B cell (primary cell): Measurements from ENCODE around the gene P3H4. TPM values are rescaled to one million over a fixed set of nuclear protein-coding genes. Genes with fewer than 3 reads are reported as not detected.

Experiments
- ATAC-seq: fragments of 200-7000 bp; cut with Tn5 transposase; one replicate; pipeline ENCODE4 v1.10.0; 2021; ENCODE audit warnings: low read depth, mild to moderate bottlenecking, moderate number of reproducible peaks, moderate library complexity
- CTCF ChIA-PET: fragments of 350-600 bp; sonication (Branson Sonifier 250); formaldehyde crosslinking; loops from one replicate; lab custom pipeline; 2021; ENCODE audit warnings: antibody characterized with exemption, inconsistent platforms; lab: Charles Lee
- POLR2A ChIA-PET: fragments of 350-600 bp; sonication (Branson Sonifier 250); formaldehyde crosslinking; loops from one replicate; lab custom pipeline; 2021; ENCODE audit warnings: antibody characterized with exemption; lab: Charles Lee
- DNase-seq: peaks from one replicate; pipeline ENCODE4 v3.0.0; 2013
- H2AFZ ChIP-seq: 2 replicates; pipeline ENCODE4 v1.6.1; 2012; ENCODE audit warnings: mild to moderate bottlenecking, low read depth, low read length; ENCODE audit not compliant: insufficient read depth, poor library complexity, severe bottlenecking
- H3K27ac ChIP-seq, 2 donors: 1 replicate in 1 of 2; 2 replicates in 1 of 2; pipeline ENCODE4 v1.5.1; 2012 to 2013; ENCODE audit warnings: low read length in 2 of 2, mild to moderate bottlenecking in 2 of 2, moderate library complexity in 1 of 2
- H3K27me3 ChIP-seq, 4 experiments: fragments of 200-600 bp in 1 of 4; sonication (generic) in 1 of 4; replicated peaks in 1 of 4; 1 replicate in 2 of 4; 2 replicates in 2 of 4; pipeline versions ENCODE4 v1.6.1 to v1.7.0; 2013 to 2016; ENCODE audit warnings: low read length in 3 of 4, mild to moderate bottlenecking in 2 of 4, mixed read lengths in 1 of 4, moderate library complexity in 1 of 4; ENCODE audit not compliant: insufficient read depth in 4 of 4, control insufficient read depth in 3 of 4; ENCODE audit errors: control extremely low read depth in 1 of 4
- H3K36me3 ChIP-seq, 2 experiments: replicated peaks in 1 of 2; 1 replicate in 1 of 2; 2 replicates in 1 of 2; pipeline versions ENCODE4 v1.6.1 to v1.7.1; 2013; ENCODE audit warnings: low read length in 1 of 2; ENCODE audit not compliant: insufficient read depth in 2 of 2, control insufficient read depth in 1 of 2; ENCODE audit errors: control extremely low read depth in 1 of 2, extremely low read depth in 1 of 2
- H3K4me1 ChIP-seq, 2 donors: fragments of 200-600 bp in 1 of 2; sonication (generic) in 1 of 2; 1 replicate in 1 of 2; 2 replicates in 1 of 2; pipeline versions ENCODE4 v1.5.1 to v1.6.1; 2013 to 2017; ENCODE audit warnings: low read length in 2 of 2; ENCODE audit not compliant: control insufficient read depth in 2 of 2, insufficient read depth in 2 of 2
- H3K4me2 ChIP-seq: replicated peaks from 2 replicates; pipeline ENCODE3; 2012; ENCODE audit warnings: mild to moderate bottlenecking, low read depth, low read length; ENCODE audit not compliant: poor library complexity, severe bottlenecking
- H3K4me3 ChIP-seq, 5 experiments: fragments of 200-600 bp in 1 of 5; sonication (generic) in 1 of 5; 1 replicate in 3 of 5; 2 replicates in 2 of 5; pipeline versions ENCODE4 v1.5.1 to v1.7.0; 2011 to 2016; ENCODE audit warnings: low read length in 4 of 5, mild to moderate bottlenecking in 4 of 5, low read depth in 2 of 5, control low read depth in 1 of 5, moderate library complexity in 1 of 5; ENCODE audit not compliant: insufficient read depth in 1 of 5; ENCODE audit errors: control extremely low read depth in 1 of 5, extremely low read depth in 1 of 5
- H3K79me2 ChIP-seq: fragments of 200-600 bp; sonication (generic); one replicate; pipeline ENCODE4 v1.6.0; 2016; ENCODE audit warnings: low read length; ENCODE audit not compliant: control insufficient read depth, insufficient read depth
- H3K9ac ChIP-seq: fragments of 200-600 bp; sonication (generic); 2 replicates; pipeline ENCODE4 v1.6.1; 2017; ENCODE audit warnings: mild to moderate bottlenecking, low read length, moderate library complexity
- H3K9me3 ChIP-seq, 3 donors: one replicate each; pipeline versions ENCODE4 v1.6.1 to v1.7.1; 2013; ENCODE audit warnings: low read length in 2 of 3; ENCODE audit not compliant: control insufficient read depth in 2 of 3, insufficient read depth in 1 of 3; ENCODE audit errors: control extremely low read depth in 1 of 3
- H4K20me1 ChIP-seq: 2 replicates; pipeline ENCODE4 v1.6.0; 2012; ENCODE audit warnings: mild to moderate bottlenecking, low read length; ENCODE audit not compliant: insufficient read depth, control insufficient read depth, poor library complexity, severe bottlenecking
- H3K27ac Mint-ChIP-seq: one replicate; pipeline ENCODE4 v1.8.0; 2021; ENCODE audit warnings: mixed read lengths
- H3K27me3 Mint-ChIP-seq: one replicate; pipeline ENCODE4 v1.8.0; 2021; ENCODE audit warnings: mixed read lengths
- H3K4me1 Mint-ChIP-seq: one replicate; pipeline ENCODE4 v1.8.0; 2021; ENCODE audit warnings: mixed read lengths
- H3K4me3 Mint-ChIP-seq: one replicate; pipeline ENCODE4 v1.8.0; 2021; ENCODE audit warnings: mixed read lengths
- H3K9me3 Mint-ChIP-seq: one replicate; pipeline ENCODE4 v1.8.0; 2022; ENCODE audit warnings: mixed read lengths; ENCODE audit not compliant: insufficient read depth
- EZH2 ChIP-seq: IDR thresholded peaks from 2 replicates; pipeline ENCODE4 v1.6.1; 2012; ENCODE audit warnings: borderline replicate concordance, low read depth, mild to moderate bottlenecking, moderate library complexity, low read length; ENCODE audit not compliant: insufficient read depth, poor library complexity, severe bottlenecking
- WGBS: methylation state at CpG from one replicate; pipeline ENCODE4 v1.1.5; 2013; ENCODE audit warnings: missing lambda C conversion rate; ENCODE audit not compliant: insufficient coverage; 5-methylcytosine and 5-hydroxymethylcytosine counted together
- intact Hi-C: fragments of 100-400 bp; cut with micrococcal nuclease; formaldehyde crosslinking; loops from one replicate; pipeline ENCODE4 v1.10.0; 2022
- polyA plus RNA-seq: library from polyadenylated mRNA; depleted of rRNA; stranded (reverse); fragments of >200 nt; gene quantifications from 2 replicates; pipeline ENCODE4 v1.2.3, GENCODE V29; 2012
- total RNA-seq, 2 donors: library from RNA; stranded (reverse); fragments of 120-200 nt in 1 of 2; gene quantifications; 1 replicate in 1 of 2; 2 replicates in 1 of 2; pipeline versions ENCODE4 v1.2.3 to v1.2.4, GENCODE V29; 2013 to 2022
- TF ChIP-seq, protein P1 (sequence below): fragments of 200-600 bp; IDR thresholded peaks from one replicate; pipeline ENCODE4 v1.8.0; 2022; ENCODE audit warnings: antibody characterized with exemption, mild to moderate bottlenecking

The P3H4 gene
- total and polyA plus RNA-seq, 2 donors (not counting 1 experiment from before 2014, with no cell fraction given): 1.3 to 2.8 TPM

DNA sequence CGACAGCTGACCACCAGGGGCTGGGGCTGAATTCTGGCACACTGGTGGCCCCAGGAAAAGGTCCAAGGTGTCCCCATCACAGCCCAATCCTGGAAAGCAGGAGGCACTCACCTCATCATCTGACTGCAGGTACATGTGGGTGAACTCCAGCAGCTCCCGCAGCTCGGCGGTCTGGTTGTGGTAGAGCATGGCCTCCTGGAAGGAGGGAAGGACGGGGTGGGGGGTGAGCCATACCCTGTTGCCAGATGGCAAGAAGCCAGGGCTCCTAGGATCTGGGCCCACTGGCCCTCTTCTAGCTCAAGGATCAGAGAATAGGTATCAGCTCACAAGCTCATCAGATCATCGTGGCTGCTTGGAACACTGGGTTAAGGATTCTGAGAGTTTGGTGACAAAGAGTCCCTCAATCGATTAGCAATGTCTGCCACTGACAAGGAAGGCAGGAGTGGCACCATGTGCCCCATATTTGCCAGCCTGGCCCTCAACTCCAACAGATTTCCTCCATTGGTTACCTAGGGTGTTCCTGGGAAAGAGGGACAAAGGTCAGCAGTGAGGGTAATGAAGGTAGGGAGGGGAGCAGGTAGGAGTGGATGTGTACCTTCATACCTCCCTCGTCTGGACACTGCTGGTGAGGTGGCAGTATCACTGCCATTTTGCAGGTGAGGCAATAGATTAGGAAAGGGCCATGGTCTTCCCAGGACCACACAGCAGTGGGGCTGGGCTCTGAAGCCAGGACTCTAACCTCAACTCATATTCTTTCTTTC is 4.9 kb downstream of the P3H4 start:
- H3K27ac Mint-ChIP-seq: no peak overlapping the region
- no peaks in the 10 kb centered on the region for H3K79me2 ChIP-seq
- H3K36me3 ChIP-seq: no peaks in the 10 kb centered on the region
- H3K9me3 Mint-ChIP-seq: no peaks in the 10 kb centered on the region
- ATAC-seq (no peak), DNase-seq (no peak)
- no peak overlapping the region for H3K9ac ChIP-seq
- no peak overlapping the region for H3K27ac ChIP-seq
- H3K27me3 ChIP-seq: peaks cover 0 to 13% (median 3%) of the 10 kb centered on the region in 4 experiments
- H3K4me1 ChIP-seq: peaks cover 13 to 17% of the 10 kb centered on the region in 2 donors
- ChIA-PET CTCF (interaction anchor here (1.0 to 9.3 kb wide), 2 partner anchors 8 to 71 kb away, joined by 3 to 100 read pairs; partner anchors contain the start of gene HAP1), POLR2A (interaction anchor here (0.6 to 1.1 kb wide), 2 partner anchors 14 to 58 kb away, joined by 3 to 5 read pairs; no protein-coding TSS in a partner anchor)
- no peak overlapping the region for H3K4me2 ChIP-seq
- H3K4me3 Mint-ChIP-seq: no peak overlapping the region
- WGBS: 88% methylated on average over 8 of the region's 8 CpGs
- no peak overlapping the region for H2AFZ ChIP-seq
- intact Hi-C loops: no loop called here
- H4K20me1 ChIP-seq: no peaks in the 10 kb centered on the region
- peaks cover 14% of the 10 kb centered on the region for H3K4me1 Mint-ChIP-seq
- no peak for TF ChIP-seq EZH2
- TF ChIP-seq, protein P1, sequence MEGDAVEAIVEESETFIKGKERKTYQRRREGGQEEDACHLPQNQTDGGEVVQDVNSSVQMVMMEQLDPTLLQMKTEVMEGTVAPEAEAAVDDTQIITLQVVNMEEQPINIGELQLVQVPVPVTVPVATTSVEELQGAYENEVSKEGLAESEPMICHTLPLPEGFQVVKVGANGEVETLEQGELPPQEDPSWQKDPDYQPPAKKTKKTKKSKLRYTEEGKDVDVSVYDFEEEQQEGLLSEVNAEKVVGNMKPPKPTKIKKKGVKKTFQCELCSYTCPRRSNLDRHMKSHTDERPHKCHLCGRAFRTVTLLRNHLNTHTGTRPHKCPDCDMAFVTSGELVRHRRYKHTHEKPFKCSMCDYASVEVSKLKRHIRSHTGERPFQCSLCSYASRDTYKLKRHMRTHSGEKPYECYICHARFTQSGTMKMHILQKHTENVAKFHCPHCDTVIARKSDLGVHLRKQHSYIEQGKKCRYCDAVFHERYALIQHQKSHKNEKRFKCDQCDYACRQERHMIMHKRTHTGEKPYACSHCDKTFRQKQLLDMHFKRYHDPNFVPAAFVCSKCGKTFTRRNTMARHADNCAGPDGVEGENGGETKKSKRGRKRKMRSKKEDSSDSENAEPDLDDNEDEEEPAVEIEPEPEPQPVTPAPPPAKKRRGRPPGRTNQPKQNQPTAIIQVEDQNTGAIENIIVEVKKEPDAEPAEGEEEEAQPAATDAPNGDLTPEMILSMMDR: no peak
- peaks cover 6% of the 10 kb centered on the region for H3K27me3 Mint-ChIP-seq
- no peak overlapping the region for H3K4me3 ChIP-seq
- no peaks in the 10 kb centered on the region for H3K9me3 ChIP-seq
